Measurements from ENCODE around the gene PKNOX2.

PKNOX2 gene

DNA sequence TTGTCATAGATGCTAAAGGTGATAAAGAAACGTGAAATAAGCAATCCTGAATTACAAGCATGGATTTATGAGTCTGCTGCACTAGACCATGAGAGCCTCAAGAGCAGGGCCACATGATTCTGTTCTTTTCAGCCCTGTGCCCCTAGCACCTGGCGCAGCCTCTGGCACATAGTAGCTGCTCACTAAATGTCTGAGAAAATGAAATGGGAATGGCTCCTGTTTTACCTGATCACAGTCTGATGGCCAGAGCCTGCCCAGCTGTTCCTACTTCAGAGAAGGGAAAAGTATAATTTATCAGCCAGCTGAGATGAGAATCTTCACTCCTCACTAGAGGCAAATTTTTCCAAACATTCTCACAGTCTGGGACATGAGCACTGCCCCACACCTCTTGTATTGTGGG is 10.7 kb upstream of the PKNOX2 start:
- DNase-seq: no peak
- H3K36me3 ChIP-seq (ENCODE audit: insufficient read depth, low read length): no peaks in the 10 kb centered on the region
- no peaks in the 10 kb centered on the region for H3K79me2 ChIP-seq (ENCODE audit: insufficient read depth, low read length)
- H3K4me2 ChIP-seq (ENCODE audit: insufficient read depth, low read length): no peak overlapping the region
- H2AFZ ChIP-seq (ENCODE audit: low read depth, low read length): no peak overlapping the region
- no peak overlapping the region for H3K4me3 ChIP-seq (ENCODE audit: low read depth in 1 of 2, low read length in 2 of 2)
- no peaks in the 10 kb centered on the region for H4K20me1 ChIP-seq (ENCODE audit: insufficient read depth, low read length)
- no peak overlapping the region for H3K27ac ChIP-seq (ENCODE audit: low read length)
- H3K27me3 ChIP-seq (ENCODE audit: insufficient read depth, low read length, poor library complexity): peaks cover 10% of the 10 kb centered on the region
- no peak for ATAC-seq (ENCODE audit: insufficient read depth, low read depth)
- no peaks in the 10 kb centered on the region for H3K9me3 ChIP-seq (ENCODE audit: insufficient read depth, low read length, severe bottlenecking)
- H3K4me1 ChIP-seq (ENCODE audit: insufficient read depth, low read length): no peaks in the 10 kb centered on the region
- no peak overlapping the region for H3K9ac ChIP-seq (ENCODE audit: low read depth, low read length)
- TF ChIP-seq, protein P1, sequence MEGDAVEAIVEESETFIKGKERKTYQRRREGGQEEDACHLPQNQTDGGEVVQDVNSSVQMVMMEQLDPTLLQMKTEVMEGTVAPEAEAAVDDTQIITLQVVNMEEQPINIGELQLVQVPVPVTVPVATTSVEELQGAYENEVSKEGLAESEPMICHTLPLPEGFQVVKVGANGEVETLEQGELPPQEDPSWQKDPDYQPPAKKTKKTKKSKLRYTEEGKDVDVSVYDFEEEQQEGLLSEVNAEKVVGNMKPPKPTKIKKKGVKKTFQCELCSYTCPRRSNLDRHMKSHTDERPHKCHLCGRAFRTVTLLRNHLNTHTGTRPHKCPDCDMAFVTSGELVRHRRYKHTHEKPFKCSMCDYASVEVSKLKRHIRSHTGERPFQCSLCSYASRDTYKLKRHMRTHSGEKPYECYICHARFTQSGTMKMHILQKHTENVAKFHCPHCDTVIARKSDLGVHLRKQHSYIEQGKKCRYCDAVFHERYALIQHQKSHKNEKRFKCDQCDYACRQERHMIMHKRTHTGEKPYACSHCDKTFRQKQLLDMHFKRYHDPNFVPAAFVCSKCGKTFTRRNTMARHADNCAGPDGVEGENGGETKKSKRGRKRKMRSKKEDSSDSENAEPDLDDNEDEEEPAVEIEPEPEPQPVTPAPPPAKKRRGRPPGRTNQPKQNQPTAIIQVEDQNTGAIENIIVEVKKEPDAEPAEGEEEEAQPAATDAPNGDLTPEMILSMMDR (IDR thresholded peaks at IDR 0.05; ENCODE audit: borderline replicate concordance, extremely low read depth, low read length, poor library complexity, severe bottlenecking): no peak
- TF ChIP-seq EZH2 (IDR thresholded peaks at IDR 0.05; ENCODE audit: borderline replicate concordance, low read depth, low read length, severe bottlenecking): no peak

DNA sequence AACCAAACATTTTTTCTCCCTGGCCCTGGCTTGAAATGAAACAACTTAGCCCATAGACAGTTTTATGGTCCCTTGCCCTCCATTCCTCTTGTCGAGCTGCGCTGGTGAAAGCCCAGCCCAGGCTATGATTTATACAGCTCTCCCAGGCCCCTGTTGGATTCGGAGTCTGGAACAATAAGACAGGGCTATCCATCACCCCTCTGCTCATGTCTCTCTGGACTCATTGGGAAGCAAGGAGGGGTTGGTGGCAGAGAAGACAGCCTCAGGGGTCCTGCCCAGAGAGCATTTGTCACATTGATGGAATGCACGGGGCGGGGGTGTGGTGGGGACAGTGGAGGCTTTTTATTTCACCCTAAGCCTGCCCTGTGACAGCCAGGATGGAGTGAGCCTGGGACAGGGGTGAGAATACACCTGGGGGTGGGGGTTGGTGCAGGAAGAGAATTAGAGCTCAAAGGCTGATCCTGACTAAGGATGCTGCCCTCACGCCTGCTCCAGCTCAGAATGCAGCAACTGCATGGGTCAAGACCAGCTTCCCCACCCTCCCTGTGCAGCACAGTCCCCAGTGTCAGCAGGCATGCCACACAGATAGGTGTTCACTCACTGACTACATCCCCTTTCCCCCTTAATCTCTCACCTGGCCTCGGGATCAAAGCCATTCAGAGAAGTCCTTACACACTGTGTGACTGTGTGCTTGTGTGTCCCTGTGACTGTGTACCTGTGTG is 10.0 kb upstream of the PKNOX2 start:
- H3K27ac ChIP-seq (ENCODE audit: low read length): no peak overlapping the region
- TF ChIP-seq, protein P1 (IDR thresholded peaks at IDR 0.05; ENCODE audit: borderline replicate concordance, extremely low read depth, low read length, poor library complexity, severe bottlenecking): no peak
- no peak for TF ChIP-seq EZH2 (IDR thresholded peaks at IDR 0.05; ENCODE audit: borderline replicate concordance, low read depth, low read length, severe bottlenecking)

DNA sequence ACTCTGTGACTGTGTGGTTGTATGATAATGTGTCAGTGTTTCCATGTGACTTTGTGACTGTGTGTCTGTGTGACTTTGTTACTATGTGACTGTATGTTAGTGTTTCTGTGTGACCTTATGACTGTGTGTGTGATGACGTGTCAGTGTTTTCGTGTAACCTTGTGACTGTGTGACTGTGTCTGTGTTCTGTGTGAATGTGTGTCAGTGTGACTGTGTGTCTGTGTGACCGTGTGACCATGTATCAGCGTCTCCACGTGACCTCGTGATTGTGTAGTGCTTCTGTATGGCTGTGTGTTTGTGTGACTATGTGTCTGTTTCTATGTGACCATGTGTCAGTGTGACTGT is 9.5 kb upstream of the PKNOX2 start:
- H3K9ac ChIP-seq (ENCODE audit: low read depth, low read length): no peak overlapping the region
- H2AFZ ChIP-seq (ENCODE audit: low read depth, low read length): no peak overlapping the region
- ATAC-seq (ENCODE audit: insufficient read depth, low read depth) (no peak), DNase-seq (no peak)
- H3K4me3 ChIP-seq (ENCODE audit: low read depth in 1 of 2, low read length in 2 of 2): no peak overlapping the region
- H3K36me3 ChIP-seq (ENCODE audit: insufficient read depth, low read length): no peaks in the 10 kb centered on the region
- TF ChIP-seq EZH2 (IDR thresholded peaks at IDR 0.05; ENCODE audit: borderline replicate concordance, low read depth, low read length, severe bottlenecking): no peak
- TF ChIP-seq, protein P1 (IDR thresholded peaks at IDR 0.05; ENCODE audit: borderline replicate concordance, extremely low read depth, low read length, poor library complexity, severe bottlenecking): no peak
- H3K79me2 ChIP-seq (ENCODE audit: insufficient read depth, low read length): no peaks in the 10 kb centered on the region
- no peaks in the 10 kb centered on the region for H4K20me1 ChIP-seq (ENCODE audit: insufficient read depth, low read length)
- H3K27me3 ChIP-seq (ENCODE audit: insufficient read depth, low read length, poor library complexity): peaks cover 3% of the 10 kb centered on the region
- H3K4me1 ChIP-seq (ENCODE audit: insufficient read depth, low read length): no peaks in the 10 kb centered on the region
- H3K27ac ChIP-seq (ENCODE audit: low read length): no peak overlapping the region
- H3K4me2 ChIP-seq (ENCODE audit: insufficient read depth, low read length): no peak overlapping the region
- H3K9me3 ChIP-seq (ENCODE audit: insufficient read depth, low read length, severe bottlenecking): no peaks in the 10 kb centered on the region

More for the DNA sequence above, 10.0 kb upstream of the PKNOX2 start:
- H3K4me1 ChIP-seq (ENCODE audit: insufficient read depth, low read length): no peaks in the 10 kb centered on the region
- H3K9me3 ChIP-seq (ENCODE audit: insufficient read depth, low read length, severe bottlenecking): no peaks in the 10 kb centered on the region
- H2AFZ ChIP-seq (ENCODE audit: low read depth, low read length): no peak overlapping the region
- no peak overlapping the region for H3K4me2 ChIP-seq (ENCODE audit: insufficient read depth, low read length)
- ATAC-seq (ENCODE audit: insufficient read depth, low read depth): no peak
- no peak for DNase-seq
- peaks cover 3% of the 10 kb centered on the region for H3K27me3 ChIP-seq (ENCODE audit: insufficient read depth, low read length, poor library complexity)
- no peaks in the 10 kb centered on the region for H4K20me1 ChIP-seq (ENCODE audit: insufficient read depth, low read length)
- H3K36me3 ChIP-seq (ENCODE audit: insufficient read depth, low read length): no peaks in the 10 kb centered on the region
- no peaks in the 10 kb centered on the region for H3K79me2 ChIP-seq (ENCODE audit: insufficient read depth, low read length)
- no peak overlapping the region for H3K4me3 ChIP-seq (ENCODE audit: low read depth in 1 of 2, low read length in 2 of 2)
- H3K9ac ChIP-seq (ENCODE audit: low read depth, low read length): no peak overlapping the region
